ENCODE data around the gene ITGB7.

DNA sequence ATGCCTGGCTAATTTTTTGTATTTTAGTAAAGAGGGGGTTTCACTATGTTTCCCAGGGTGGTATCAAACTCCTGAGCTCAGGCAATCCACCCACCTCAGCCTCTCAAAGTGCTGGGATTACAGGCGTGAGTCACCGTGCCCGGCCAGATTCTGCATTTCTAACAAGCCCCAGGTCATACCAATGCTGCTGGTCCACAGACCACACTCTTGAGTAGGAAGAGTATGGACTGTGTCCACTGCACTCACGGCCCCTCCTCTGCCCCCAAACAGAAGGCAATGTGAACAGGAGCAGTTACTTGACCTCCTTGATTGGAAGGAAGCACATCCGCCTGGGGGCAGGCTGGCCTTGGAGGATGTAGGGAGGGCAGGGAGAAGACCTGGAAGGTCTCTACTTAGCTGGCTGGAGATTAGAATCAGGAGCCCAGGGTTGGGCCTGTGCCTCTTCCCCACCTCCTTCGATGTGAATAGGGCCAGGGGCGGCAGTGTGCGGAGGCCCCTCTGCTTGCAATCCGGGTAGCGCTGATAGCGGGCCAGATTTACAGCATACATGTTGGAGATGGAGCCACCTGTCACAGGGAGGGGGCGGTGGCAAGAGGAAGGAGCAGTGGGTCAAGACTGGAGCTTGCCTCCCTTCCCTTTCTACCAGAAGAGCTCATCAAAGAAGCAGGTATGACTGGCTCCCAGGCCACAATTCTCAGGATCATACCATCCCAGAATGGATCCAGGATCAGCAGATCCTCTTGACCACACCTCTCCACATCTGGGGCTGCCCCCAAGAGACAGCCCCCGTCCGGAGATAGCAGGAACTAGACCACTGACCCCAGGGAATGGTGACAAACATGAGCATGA is 36.0 kb downstream of the ITGB7 start:
- TF ChIP-seq, protein P1, sequence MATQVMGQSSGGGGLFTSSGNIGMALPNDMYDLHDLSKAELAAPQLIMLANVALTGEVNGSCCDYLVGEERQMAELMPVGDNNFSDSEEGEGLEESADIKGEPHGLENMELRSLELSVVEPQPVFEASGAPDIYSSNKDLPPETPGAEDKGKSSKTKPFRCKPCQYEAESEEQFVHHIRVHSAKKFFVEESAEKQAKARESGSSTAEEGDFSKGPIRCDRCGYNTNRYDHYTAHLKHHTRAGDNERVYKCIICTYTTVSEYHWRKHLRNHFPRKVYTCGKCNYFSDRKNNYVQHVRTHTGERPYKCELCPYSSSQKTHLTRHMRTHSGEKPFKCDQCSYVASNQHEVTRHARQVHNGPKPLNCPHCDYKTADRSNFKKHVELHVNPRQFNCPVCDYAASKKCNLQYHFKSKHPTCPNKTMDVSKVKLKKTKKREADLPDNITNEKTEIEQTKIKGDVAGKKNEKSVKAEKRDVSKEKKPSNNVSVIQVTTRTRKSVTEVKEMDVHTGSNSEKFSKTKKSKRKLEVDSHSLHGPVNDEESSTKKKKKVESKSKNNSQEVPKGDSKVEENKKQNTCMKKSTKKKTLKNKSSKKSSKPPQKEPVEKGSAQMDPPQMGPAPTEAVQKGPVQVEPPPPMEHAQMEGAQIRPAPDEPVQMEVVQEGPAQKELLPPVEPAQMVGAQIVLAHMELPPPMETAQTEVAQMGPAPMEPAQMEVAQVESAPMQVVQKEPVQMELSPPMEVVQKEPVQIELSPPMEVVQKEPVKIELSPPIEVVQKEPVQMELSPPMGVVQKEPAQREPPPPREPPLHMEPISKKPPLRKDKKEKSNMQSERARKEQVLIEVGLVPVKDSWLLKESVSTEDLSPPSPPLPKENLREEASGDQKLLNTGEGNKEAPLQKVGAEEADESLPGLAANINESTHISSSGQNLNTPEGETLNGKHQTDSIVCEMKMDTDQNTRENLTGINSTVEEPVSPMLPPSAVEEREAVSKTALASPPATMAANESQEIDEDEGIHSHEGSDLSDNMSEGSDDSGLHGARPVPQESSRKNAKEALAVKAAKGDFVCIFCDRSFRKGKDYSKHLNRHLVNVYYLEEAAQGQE (tag by site-specific recombination; IDR thresholded peaks at IDR 0.05): no peak
- TF ChIP-seq, protein P2, sequence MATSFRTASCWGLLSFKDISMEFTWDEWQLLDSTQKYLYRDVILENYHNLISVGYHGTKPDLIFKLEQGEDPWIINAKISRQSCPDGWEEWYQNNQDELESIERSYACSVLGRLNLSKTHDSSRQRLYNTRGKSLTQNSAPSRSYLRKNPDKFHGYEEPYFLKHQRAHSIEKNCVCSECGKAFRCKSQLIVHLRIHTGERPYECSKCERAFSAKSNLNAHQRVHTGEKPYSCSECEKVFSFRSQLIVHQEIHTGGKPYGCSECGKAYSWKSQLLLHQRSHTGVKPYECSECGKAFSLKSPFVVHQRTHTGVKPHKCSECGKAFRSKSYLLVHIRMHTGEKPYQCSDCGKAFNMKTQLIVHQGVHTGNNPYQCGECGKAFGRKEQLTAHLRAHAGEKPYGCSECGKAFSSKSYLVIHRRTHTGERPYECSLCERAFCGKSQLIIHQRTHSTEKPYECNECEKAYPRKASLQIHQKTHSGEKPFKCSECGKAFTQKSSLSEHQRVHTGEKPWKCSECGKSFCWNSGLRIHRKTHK (tag by site-specific recombination; IDR thresholded peaks at IDR 0.05): no peak
- TF ChIP-seq ZNF747 (tag by site-specific recombination; IDR thresholded peaks at IDR 0.05) (no peak), YY2 (tag by site-specific recombination; IDR thresholded peaks at IDR 0.05) (no peak), ZNF777 (tag by site-specific recombination; IDR thresholded peaks at IDR 0.05; ENCODE audit: borderline replicate concordance) (no peak), ZNF248 (tag by site-specific recombination; IDR thresholded peaks at IDR 0.05) (no peak), ZNF664 (tag by site-specific recombination; IDR thresholded peaks at IDR 0.05) (no peak), ZNF311 (tag by site-specific recombination; IDR thresholded peaks at IDR 0.05; ENCODE audit: borderline replicate concordance) (no peak), ZNF416 (tag by site-specific recombination; IDR thresholded peaks at IDR 0.05) (no peak)
- TF ChIP-seq, protein P3, sequence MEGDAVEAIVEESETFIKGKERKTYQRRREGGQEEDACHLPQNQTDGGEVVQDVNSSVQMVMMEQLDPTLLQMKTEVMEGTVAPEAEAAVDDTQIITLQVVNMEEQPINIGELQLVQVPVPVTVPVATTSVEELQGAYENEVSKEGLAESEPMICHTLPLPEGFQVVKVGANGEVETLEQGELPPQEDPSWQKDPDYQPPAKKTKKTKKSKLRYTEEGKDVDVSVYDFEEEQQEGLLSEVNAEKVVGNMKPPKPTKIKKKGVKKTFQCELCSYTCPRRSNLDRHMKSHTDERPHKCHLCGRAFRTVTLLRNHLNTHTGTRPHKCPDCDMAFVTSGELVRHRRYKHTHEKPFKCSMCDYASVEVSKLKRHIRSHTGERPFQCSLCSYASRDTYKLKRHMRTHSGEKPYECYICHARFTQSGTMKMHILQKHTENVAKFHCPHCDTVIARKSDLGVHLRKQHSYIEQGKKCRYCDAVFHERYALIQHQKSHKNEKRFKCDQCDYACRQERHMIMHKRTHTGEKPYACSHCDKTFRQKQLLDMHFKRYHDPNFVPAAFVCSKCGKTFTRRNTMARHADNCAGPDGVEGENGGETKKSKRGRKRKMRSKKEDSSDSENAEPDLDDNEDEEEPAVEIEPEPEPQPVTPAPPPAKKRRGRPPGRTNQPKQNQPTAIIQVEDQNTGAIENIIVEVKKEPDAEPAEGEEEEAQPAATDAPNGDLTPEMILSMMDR (tag by site-specific recombination; IDR thresholded peaks at IDR 0.05): no peak
- TF ChIP-seq, protein P4, sequence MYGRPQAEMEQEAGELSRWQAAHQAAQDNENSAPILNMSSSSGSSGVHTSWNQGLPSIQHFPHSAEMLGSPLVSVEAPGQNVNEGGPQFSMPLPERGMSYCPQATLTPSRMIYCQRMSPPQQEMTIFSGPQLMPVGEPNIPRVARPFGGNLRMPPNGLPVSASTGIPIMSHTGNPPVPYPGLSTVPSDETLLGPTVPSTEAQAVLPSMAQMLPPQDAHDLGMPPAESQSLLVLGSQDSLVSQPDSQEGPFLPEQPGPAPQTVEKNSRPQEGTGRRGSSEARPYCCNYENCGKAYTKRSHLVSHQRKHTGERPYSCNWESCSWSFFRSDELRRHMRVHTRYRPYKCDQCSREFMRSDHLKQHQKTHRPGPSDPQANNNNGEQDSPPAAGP (tag by site-specific recombination; IDR thresholded peaks at IDR 0.05): no peak
- TF ChIP-seq, protein P5, sequence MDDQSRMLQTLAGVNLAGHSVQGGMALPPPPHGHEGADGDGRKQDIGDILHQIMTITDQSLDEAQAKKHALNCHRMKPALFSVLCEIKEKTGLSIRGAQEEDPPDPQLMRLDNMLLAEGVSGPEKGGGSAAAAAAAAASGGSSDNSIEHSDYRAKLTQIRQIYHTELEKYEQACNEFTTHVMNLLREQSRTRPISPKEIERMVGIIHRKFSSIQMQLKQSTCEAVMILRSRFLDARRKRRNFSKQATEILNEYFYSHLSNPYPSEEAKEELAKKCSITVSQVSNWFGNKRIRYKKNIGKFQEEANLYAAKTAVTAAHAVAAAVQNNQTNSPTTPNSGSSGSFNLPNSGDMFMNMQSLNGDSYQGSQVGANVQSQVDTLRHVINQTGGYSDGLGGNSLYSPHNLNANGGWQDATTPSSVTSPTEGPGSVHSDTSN (CRISPR knock-in tag; IDR thresholded peaks at IDR 0.05): no peak
